DND-41 (cell line): ENCODE measurements around the gene RPP25L.
A peak's percentile ranks its signal among the peaks of the same experiment; 100 is the strongest.

Source experiments
- EZH2 ChIP-seq: IDR thresholded peaks from 3 replicates; pipeline ENCODE4 v1.6.1; 2012; ENCODE audit warnings: borderline replicate concordance, low read depth, mild to moderate bottlenecking, moderate library complexity, low read length, inconsistent platforms; ENCODE audit not compliant: severe bottlenecking
- TF ChIP-seq, protein P1 (sequence below): IDR thresholded peaks from 2 replicates; pipeline ENCODE4 v1.5.1; 2012; ENCODE audit warnings: borderline replicate concordance, low read length, moderate library complexity, mild to moderate bottlenecking; ENCODE audit not compliant: poor library complexity, severe bottlenecking; ENCODE audit errors: extremely low read depth

GRCh38 chr9:34603610-34604231 lies 8.2 kb downstream of the RPP25L start:
- no peak for TF ChIP-seq EZH2
- TF ChIP-seq, protein P1, sequence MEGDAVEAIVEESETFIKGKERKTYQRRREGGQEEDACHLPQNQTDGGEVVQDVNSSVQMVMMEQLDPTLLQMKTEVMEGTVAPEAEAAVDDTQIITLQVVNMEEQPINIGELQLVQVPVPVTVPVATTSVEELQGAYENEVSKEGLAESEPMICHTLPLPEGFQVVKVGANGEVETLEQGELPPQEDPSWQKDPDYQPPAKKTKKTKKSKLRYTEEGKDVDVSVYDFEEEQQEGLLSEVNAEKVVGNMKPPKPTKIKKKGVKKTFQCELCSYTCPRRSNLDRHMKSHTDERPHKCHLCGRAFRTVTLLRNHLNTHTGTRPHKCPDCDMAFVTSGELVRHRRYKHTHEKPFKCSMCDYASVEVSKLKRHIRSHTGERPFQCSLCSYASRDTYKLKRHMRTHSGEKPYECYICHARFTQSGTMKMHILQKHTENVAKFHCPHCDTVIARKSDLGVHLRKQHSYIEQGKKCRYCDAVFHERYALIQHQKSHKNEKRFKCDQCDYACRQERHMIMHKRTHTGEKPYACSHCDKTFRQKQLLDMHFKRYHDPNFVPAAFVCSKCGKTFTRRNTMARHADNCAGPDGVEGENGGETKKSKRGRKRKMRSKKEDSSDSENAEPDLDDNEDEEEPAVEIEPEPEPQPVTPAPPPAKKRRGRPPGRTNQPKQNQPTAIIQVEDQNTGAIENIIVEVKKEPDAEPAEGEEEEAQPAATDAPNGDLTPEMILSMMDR = peak; percentile 95
